Right atrium auricular region (tissue), 2 donors: ENCODE measurements around the gene SEL1L3. TPM values are rescaled to one million over a fixed set of nuclear protein-coding genes. Genes with fewer than 3 reads are reported as not detected.

Source experiments
- DNase-seq: peaks from one replicate; pipeline ENCODE4 v3.0.0-alpha.2; 2019; ENCODE audit warnings: low spot score
- H3K27ac ChIP-seq, 2 donors: fragments of 200-600 bp; sonication (generic); 1 replicate in 1 of 2; 2 replicates in 1 of 2; pipeline ENCODE4 v1.5.1; 2016 to 2019
- H3K27me3 ChIP-seq, 2 donors: fragments of 200-600 bp; sonication (generic); one replicate each; pipeline versions ENCODE4 v1.5.1 to v1.6.0; 2017 to 2019
- H3K36me3 ChIP-seq: fragments of 200-600 bp; sonication (generic); one replicate; pipeline ENCODE4 v1.5.1; 2016
- H3K4me1 ChIP-seq, 2 donors: fragments of 200-600 bp; sonication (generic); one replicate each; pipeline versions ENCODE4 v1.5.1 to v1.6.0; 2017 to 2019
- H3K4me3 ChIP-seq, 2 donors: fragments of 200-600 bp; sonication (generic); 1 replicate in 1 of 2; 2 replicates in 1 of 2; pipeline ENCODE4 v1.5.1; 2017 to 2019; ENCODE audit warnings: mild to moderate bottlenecking in 1 of 2, moderate library complexity in 1 of 2
- H3K9me3 ChIP-seq, 2 donors: fragments of 200-600 bp; sonication (generic); one replicate each; pipeline ENCODE4 v1.5.1; 2019
- CTCF ChIP-seq, 2 donors: fragments of 200-600 bp; sonication (generic); IDR thresholded peaks; one replicate each; pipeline ENCODE4 v1.5.1; 2019; ENCODE audit warnings: antibody characterized with exemption in 2 of 2
- total RNA-seq, 2 donors: library from RNA; depleted of rRNA; stranded (reverse); fragments of >200 nt; gene quantifications; one replicate each; pipeline ENCODE4 v1.1.0, GENCODE V29; 2016

SEL1L3 gene
- total RNA-seq, 2 donors from 2014 or later = 5.4 to 7.2 TPM

- Histone ChIP-seq H3K4me1 (no peaks in the 10 kb centered on the region), H3K27me3 (no peaks in the 10 kb centered on the region), H3K36me3 (no peaks in the 10 kb centered on the region), H3K27ac (no peak overlapping the region), H3K4me3 (no peak overlapping the region), H3K9me3 (no peaks in the 10 kb centered on the region)
- no peak for DNase-seq
- no peak for TF ChIP-seq CTCF (IDR thresholded peaks at IDR 0.05)
These were observed 149.0 kb downstream of the SEL1L3 start for GRCh38 chr4:25713812-25714211.

DNA sequence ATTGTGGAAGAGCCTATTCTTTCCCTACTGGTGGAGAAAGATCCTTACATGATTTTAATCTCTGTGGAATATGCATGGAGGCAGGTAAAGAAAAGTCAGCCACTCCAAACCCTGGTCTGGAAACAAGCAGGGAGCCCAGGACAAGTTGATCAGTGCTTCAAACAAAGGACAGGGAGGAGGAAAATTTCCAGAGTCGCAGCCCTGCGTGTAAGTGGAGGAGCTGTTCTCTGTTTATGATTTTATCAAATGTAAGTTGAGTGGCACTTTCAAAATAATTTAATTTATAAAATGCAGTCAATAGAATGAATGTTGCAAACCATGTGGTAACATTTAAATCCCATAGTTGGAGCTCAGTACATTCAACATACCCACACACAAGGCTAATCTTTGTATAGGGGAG is 150.2 kb downstream of the SEL1L3 start:
- no peak for DNase-seq
- H3K9me3 ChIP-seq = no peaks in the 10 kb centered on the region
- H3K27ac ChIP-seq = no peak overlapping the region
- no peaks in the 10 kb centered on the region for H3K36me3 ChIP-seq
- H3K4me3 ChIP-seq = no peak overlapping the region
- TF ChIP-seq CTCF (IDR thresholded peaks at IDR 0.05) = no peak
- no peaks in the 10 kb centered on the region for H3K27me3 ChIP-seq
- no peaks in the 10 kb centered on the region for H3K4me1 ChIP-seq

GRCh38 chr4:25710637-25711036 is 152.2 kb downstream of the SEL1L3 start:
- H3K36me3 ChIP-seq = no peaks in the 10 kb centered on the region
- H3K4me1 ChIP-seq = no peaks in the 10 kb centered on the region
- H3K27ac ChIP-seq = no peak overlapping the region
- TF ChIP-seq CTCF (IDR thresholded peaks at IDR 0.05) = no peak
- H3K27me3 ChIP-seq = no peaks in the 10 kb centered on the region
- H3K4me3 ChIP-seq = no peak overlapping the region
- H3K9me3 ChIP-seq = no peaks in the 10 kb centered on the region
- no peak for DNase-seq

DNA sequence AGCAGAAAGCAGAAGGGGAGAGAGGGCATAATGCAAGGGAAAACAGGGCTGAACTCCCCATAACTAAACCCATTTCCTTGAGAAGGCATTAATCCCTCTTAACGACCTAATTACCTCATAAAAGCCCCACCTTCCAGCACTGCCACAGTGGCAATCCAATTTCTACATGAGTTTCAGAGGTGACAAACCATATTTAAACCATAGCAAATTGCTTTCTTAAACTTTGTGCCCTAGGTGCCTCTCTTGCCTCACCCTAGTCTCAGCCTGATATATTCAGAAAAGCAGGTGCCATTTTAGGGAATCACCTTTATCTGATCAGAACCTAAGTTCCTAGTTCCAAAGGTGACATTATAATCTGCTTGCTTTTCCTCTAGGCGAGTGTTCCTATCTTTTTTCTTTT is 158.3 kb downstream of the SEL1L3 start:
- Histone ChIP-seq H3K4me1 (no peaks in the 10 kb centered on the region), H3K27me3 (no peaks in the 10 kb centered on the region), H3K4me3 (no peak overlapping the region), H3K27ac (no peak overlapping the region), H3K9me3 (no peaks in the 10 kb centered on the region), H3K36me3 (no peaks in the 10 kb centered on the region)
- DNase-seq = no peak
- no peak for TF ChIP-seq CTCF (IDR thresholded peaks at IDR 0.05)

DNA sequence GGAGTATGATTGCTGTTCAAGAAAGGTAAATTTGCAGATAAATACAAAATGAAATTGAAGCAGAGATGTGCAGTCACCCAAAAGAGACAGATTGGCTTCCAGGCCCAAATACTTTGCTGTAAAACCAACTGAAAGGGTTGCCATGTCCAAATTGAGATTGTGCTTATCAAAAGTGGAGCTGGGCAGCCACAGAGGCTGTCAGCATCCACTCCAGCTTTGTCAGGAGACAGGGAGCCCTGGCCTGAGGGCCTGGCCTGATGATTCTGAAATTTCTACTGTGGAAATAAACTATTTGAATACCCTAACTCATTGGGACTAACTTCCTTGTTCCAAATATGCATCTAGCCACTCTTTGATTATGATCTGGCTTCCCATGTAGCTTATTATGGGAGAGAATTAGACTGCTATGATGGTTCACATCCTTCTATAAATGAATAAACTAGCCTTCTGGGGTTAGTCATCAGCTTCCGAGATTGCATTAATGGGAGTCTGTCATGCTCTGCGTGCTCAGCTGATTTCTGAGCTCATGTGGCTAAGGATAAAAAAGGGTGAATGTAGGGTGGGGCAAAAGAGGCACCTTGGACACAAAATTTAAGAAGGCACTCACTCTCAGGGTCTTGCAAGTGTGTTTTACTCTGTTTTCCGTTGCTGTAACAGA is 158.9 kb downstream of the SEL1L3 start:
- no peaks in the 10 kb centered on the region for H3K9me3 ChIP-seq
- H3K27me3 ChIP-seq = no peaks in the 10 kb centered on the region
- H3K4me1 ChIP-seq = no peaks in the 10 kb centered on the region
- no peak overlapping the region for H3K4me3 ChIP-seq
- no peak for TF ChIP-seq CTCF (IDR thresholded peaks at IDR 0.05)
- H3K27ac ChIP-seq = no peak overlapping the region
- H3K36me3 ChIP-seq = no peaks in the 10 kb centered on the region
- DNase-seq = no peak

DNA sequence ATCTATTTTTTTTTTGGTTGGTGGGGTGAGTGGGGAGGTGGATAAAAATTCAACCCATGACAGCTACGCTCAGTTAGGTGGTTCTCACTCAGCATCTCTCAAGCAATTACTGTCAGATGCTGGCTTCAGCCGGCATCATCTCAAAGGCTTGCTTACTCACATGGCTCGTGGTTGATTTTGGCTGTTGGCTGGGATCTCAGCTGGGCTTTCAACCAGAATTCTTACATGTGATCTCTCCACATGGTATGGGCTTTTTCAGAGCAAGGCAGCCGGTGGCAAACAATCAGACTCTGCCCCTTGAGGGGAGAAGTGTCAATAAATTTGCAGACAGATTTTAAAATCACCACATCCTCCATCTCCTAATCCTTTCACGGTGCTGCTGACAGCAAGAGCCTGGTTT is 159.9 kb downstream of the SEL1L3 start:
- no peaks in the 10 kb centered on the region for H3K4me1 ChIP-seq
- no peaks in the 10 kb centered on the region for H3K9me3 ChIP-seq
- no peaks in the 10 kb centered on the region for H3K36me3 ChIP-seq
- no peak overlapping the region for H3K27ac ChIP-seq
- no peak for DNase-seq
- H3K27me3 ChIP-seq = no peaks in the 10 kb centered on the region
- no peak for TF ChIP-seq CTCF (IDR thresholded peaks at IDR 0.05)
- H3K4me3 ChIP-seq = no peak overlapping the region
